Measurements from ENCODE around the gene GCFC2. TPM values are rescaled to one million over a fixed set of nuclear protein-coding genes. Genes with fewer than 3 reads are reported as not detected.

The GCFC2 gene
- total RNA-seq, 1 donor: 16.7 TPM

GRCh38 chr2:75655861-75656260 lies 54.9 kb downstream of the GCFC2 start:
- H3K4me1 ChIP-seq (ENCODE audit: insufficient read depth, low read length): no peaks in the 10 kb centered on the region
- no peak overlapping the region for H3K4me3 ChIP-seq (ENCODE audit: low read length)
- H3K27me3 ChIP-seq (ENCODE audit: insufficient read depth, low read length): no peaks in the 10 kb centered on the region
- peaks cover 18% of the 10 kb centered on the region for H3K9me3 ChIP-seq (ENCODE audit: low read depth, low read length)

GRCh38 chr2:75654012-75654411 lies 56.7 kb downstream of the GCFC2 start:
- no peaks in the 10 kb centered on the region for H3K4me1 ChIP-seq (ENCODE audit: insufficient read depth, low read length)
- H3K9me3 ChIP-seq (ENCODE audit: low read depth, low read length): peaks cover 10% of the 10 kb centered on the region
- no peak overlapping the region for H3K4me3 ChIP-seq (ENCODE audit: low read length)
- no peaks in the 10 kb centered on the region for H3K27me3 ChIP-seq (ENCODE audit: insufficient read depth, low read length)

GRCh38 chr2:75647771-75648170 lies 62.9 kb downstream of the GCFC2 start:
- no peaks in the 10 kb centered on the region for H3K27me3 ChIP-seq (ENCODE audit: insufficient read depth, low read length)
- H3K4me3 ChIP-seq (ENCODE audit: low read length): no peak overlapping the region
- H3K9me3 ChIP-seq (ENCODE audit: low read depth, low read length): no peaks in the 10 kb centered on the region
- peaks cover 16% of the 10 kb centered on the region for H3K4me1 ChIP-seq (ENCODE audit: insufficient read depth, low read length)

DNA sequence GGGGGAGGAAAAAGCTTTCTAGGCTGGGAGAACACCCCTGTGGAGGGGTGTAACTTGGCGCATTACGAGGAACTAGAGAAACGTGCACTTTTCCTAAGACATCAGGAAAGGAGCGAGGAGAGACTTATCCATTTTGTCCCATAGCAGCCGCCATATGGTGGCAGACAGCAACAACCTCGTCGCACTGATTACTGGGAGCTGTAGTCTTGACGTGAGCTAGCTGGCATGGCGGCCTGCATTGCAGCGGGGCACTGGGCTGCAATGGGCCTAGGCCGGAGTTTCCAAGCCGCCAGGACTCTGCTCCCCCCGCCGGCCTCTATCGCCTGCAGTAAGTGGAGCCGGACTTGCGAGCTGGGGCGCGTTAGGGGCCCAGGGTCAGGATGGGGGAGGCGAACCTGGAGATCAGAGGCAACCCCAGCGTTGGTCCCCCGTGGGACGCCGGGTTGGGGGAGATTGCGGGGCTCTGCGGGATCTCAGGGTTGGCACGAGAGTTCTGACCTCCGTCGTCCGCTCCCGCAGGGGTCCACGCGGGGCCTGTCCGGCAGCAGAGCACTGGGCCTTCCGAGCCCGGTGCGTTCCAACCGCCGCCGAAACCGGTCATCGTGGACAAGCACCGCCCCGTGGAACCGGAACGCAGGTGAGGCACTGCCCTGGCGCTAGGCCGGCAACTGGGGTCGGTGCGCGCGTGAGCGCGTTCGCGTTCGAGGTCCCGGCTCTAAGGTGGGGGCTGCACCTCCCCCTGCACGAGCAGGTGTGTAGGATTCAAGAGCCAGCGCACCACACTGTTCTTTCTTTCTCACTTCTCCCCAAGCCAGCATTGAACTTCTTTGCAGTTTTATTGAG lies 63.9 kb downstream of the GCFC2 start, which contains the start of gene MRPL19:
TSS of gene MRPL19 (plus strand) at position 201 of the 843 bp plus-strand sequence. CDS start at position 226, 25 bp downstream.
- H3K9me3 ChIP-seq (ENCODE audit: low read depth, low read length): no peaks in the 10 kb centered on the region
- no peaks in the 10 kb centered on the region for H3K27me3 ChIP-seq (ENCODE audit: insufficient read depth, low read length)
- H3K4me1 ChIP-seq (ENCODE audit: insufficient read depth, low read length): peaks cover 16% of the 10 kb centered on the region
- H3K4me3 ChIP-seq (ENCODE audit: low read length): peak within 1 kb of the TSS; percentile 92

DNA sequence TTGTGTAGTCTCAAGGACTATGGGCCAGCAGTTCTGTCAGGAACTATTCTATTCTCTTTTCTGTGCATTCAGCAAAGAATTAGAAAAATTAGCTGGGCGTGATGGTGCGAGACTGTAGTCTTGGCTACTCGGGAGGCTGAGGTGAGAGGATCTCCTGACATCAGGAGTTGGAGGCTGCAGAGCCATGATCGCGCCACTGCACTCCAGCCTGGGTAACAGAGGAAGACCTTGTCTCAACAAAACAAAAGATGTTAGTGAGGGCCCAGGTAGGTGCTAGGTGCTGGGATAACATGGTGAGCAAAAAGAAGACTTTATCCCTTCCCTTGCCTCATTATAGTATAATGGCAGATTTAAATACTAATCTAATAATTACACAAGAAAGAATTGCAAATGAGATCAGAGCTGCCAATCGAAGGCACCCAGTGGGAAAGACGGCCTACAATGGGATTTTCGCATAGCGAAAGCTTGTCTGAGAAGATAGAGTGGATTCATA lies 64.6 kb downstream of the GCFC2 start:
- Histone ChIP-seq H3K9me3 (ENCODE audit: low read depth, low read length) (no peaks in the 10 kb centered on the region), H3K27me3 (ENCODE audit: insufficient read depth, low read length) (no peaks in the 10 kb centered on the region), H3K4me1 (ENCODE audit: insufficient read depth, low read length) (peaks cover 16% of the 10 kb centered on the region), H3K4me3 (ENCODE audit: low read length) (peak overlapping the region; percentile 92)

GRCh38 chr2:75645643-75646042 lies 65.1 kb downstream of the GCFC2 start:
- Histone ChIP-seq H3K4me1 (ENCODE audit: insufficient read depth, low read length) (peaks cover 16% of the 10 kb centered on the region), H3K27me3 (ENCODE audit: insufficient read depth, low read length) (no peaks in the 10 kb centered on the region), H3K9me3 (ENCODE audit: low read depth, low read length) (no peaks in the 10 kb centered on the region), H3K4me3 (ENCODE audit: low read length) (no peak overlapping the region)

- Histone ChIP-seq H3K9me3 (ENCODE audit: low read depth, low read length) (no peaks in the 10 kb centered on the region), H3K4me3 (ENCODE audit: low read length) (no peak overlapping the region), H3K27me3 (ENCODE audit: insufficient read depth, low read length) (peaks cover 4% of the 10 kb centered on the region), H3K4me1 (ENCODE audit: insufficient read depth, low read length) (peaks cover 16% of the 10 kb centered on the region)
Measured at GRCh38 chr2:75643980-75644379, 66.7 kb downstream of the GCFC2 start.

DNA sequence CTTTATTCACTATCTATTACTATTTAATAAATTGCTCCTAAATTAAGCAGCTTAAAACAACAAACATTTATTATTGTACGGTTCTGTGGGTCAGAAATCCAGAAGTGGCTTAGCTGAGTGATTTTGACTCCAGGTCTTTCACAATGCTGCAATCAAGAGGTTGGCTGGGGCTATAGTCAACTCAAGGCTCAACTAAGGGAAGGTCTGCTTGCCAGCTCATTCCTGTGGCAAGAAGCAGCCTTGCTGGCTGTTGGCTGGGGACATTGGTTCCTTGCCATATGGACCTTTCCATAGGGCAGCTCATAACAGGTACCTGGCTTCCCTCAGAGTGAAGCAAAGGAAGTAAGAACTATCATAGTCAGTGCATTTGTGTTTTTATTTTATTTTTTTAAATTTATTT lies 69.1 kb downstream of the GCFC2 start:
- H3K4me3 ChIP-seq (ENCODE audit: low read length): no peak overlapping the region
- peaks cover 7% of the 10 kb centered on the region for H3K4me1 ChIP-seq (ENCODE audit: insufficient read depth, low read length)
- peaks cover 14% of the 10 kb centered on the region for H3K27me3 ChIP-seq (ENCODE audit: insufficient read depth, low read length)
- H3K9me3 ChIP-seq (ENCODE audit: low read depth, low read length): no peaks in the 10 kb centered on the region

GRCh38 chr2:75640621-75641121 lies 70.0 kb downstream of the GCFC2 start:
- Histone ChIP-seq H3K4me3 (ENCODE audit: low read length) (no peak overlapping the region), H3K4me1 (ENCODE audit: insufficient read depth, low read length) (no peaks in the 10 kb centered on the region), H3K9me3 (ENCODE audit: low read depth, low read length) (no peaks in the 10 kb centered on the region), H3K27me3 (ENCODE audit: insufficient read depth, low read length) (peaks cover 17% of the 10 kb centered on the region)

GRCh38 chr2:75637568-75637967 lies 73.1 kb downstream of the GCFC2 start:
- peaks cover 17% of the 10 kb centered on the region for H3K27me3 ChIP-seq (ENCODE audit: insufficient read depth, low read length)
- no peak overlapping the region for H3K4me3 ChIP-seq (ENCODE audit: low read length)
- H3K9me3 ChIP-seq (ENCODE audit: low read depth, low read length): no peaks in the 10 kb centered on the region
- H3K4me1 ChIP-seq (ENCODE audit: insufficient read depth, low read length): no peaks in the 10 kb centered on the region

- Histone ChIP-seq H3K9me3 (ENCODE audit: low read depth, low read length) (no peaks in the 10 kb centered on the region), H3K4me1 (ENCODE audit: insufficient read depth, low read length) (no peaks in the 10 kb centered on the region), H3K4me3 (ENCODE audit: low read length) (no peak overlapping the region), H3K27me3 (ENCODE audit: insufficient read depth, low read length) (peaks cover 17% of the 10 kb centered on the region)
Measured at GRCh38 chr2:75634945-75635344, 75.8 kb downstream of the GCFC2 start.

- Histone ChIP-seq H3K4me3 (ENCODE audit: low read length) (no peak overlapping the region), H3K27me3 (ENCODE audit: insufficient read depth, low read length) (peaks cover 10% of the 10 kb centered on the region), H3K4me1 (ENCODE audit: insufficient read depth, low read length) (no peaks in the 10 kb centered on the region), H3K9me3 (ENCODE audit: low read depth, low read length) (no peaks in the 10 kb centered on the region)
Measured at GRCh38 chr2:75633620-75634019, 77.1 kb downstream of the GCFC2 start.

DNA sequence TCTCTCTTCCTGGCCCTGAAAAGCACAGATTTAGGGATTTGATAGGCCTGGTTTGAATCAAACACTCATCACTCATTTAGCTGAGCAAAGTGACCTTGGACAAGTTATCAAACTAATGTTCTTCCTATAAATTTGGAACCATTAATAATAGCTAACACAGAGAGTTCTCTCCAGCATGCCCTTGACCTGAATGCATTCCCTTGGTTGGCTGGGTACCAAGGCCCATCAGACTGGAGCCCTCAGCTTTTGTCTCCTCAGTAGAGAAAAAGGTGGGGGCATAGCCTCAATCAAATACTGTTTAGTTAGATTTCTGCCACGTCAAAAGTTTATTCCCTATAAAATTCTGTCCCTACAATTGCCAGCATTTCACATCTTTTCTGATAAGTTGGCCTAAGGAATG lies 77.9 kb downstream of the GCFC2 start:
- no peak overlapping the region for H3K4me3 ChIP-seq (ENCODE audit: low read length)
- H3K4me1 ChIP-seq (ENCODE audit: insufficient read depth, low read length): no peaks in the 10 kb centered on the region
- peaks cover 12% of the 10 kb centered on the region for H3K27me3 ChIP-seq (ENCODE audit: insufficient read depth, low read length)
- H3K9me3 ChIP-seq (ENCODE audit: low read depth, low read length): no peaks in the 10 kb centered on the region

GRCh38 chr2:75632091-75632701 lies 78.5 kb downstream of the GCFC2 start:
- H3K27me3 ChIP-seq (ENCODE audit: insufficient read depth, low read length): peaks cover 6% of the 10 kb centered on the region
- no peaks in the 10 kb centered on the region for H3K9me3 ChIP-seq (ENCODE audit: low read depth, low read length)
- no peak overlapping the region for H3K4me3 ChIP-seq (ENCODE audit: low read length)
- H3K4me1 ChIP-seq (ENCODE audit: insufficient read depth, low read length): no peaks in the 10 kb centered on the region

DNA sequence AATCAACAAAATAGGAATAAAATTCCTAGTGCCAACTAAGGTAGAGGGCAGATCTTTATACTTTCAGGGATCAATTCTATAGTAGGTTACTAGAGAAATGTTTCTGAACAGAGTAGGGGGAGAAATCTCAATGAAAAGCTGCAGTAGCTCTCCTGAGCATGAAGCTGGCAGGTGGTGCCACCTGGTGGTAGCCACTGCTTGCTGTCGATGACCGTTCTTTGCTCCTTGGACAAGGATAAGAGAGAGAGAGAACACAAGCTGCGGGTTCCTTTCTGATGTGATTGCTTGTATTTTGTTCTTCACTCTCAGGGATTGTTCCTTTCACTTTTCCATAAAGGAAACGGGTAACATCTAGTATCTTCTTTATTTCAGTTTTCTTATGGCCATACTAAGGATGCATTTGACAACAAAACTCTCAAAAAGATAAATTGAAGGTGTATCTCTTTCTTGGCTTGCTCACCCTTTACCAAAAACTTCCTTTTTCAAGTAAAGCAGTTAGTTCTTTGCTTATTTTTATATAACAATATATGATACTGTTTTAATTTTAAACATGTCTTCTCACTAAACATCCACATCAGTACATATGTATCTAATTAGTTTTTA lies 82.7 kb downstream of the GCFC2 start:
- Histone ChIP-seq H3K4me1 (ENCODE audit: insufficient read depth, low read length) (no peaks in the 10 kb centered on the region), H3K27me3 (ENCODE audit: insufficient read depth, low read length) (peaks cover 8% of the 10 kb centered on the region), H3K9me3 (ENCODE audit: low read depth, low read length) (no peaks in the 10 kb centered on the region), H3K4me3 (ENCODE audit: low read length) (no peak overlapping the region)
